ENCODE data around the gene OPTC. TPM values are rescaled to one million over a fixed set of nuclear protein-coding genes. Genes with fewer than 3 reads are reported as not detected.

OPTC gene
- total and polyA plus RNA-seq, 9 of the 15 experiments (the other 6 are each of a cell fraction or from before 2014, with no cell fraction given), result not detected

GRCh38 chr1:203526130-203526529 is 32.2 kb downstream of the OPTC start:
- BruUV-seq (replicated peaks), result no TSS peak
- no peaks in the 10 kb centered on the region for H3K79me2 ChIP-seq (ENCODE audit: control insufficient read depth, insufficient read depth, low read length)
- peaks cover 34 to 77% of the 10 kb centered on the region in 2 experiments for H3K27me3 ChIP-seq (ENCODE audit: control insufficient read depth in 2 of 2, insufficient read depth in 2 of 2, low read length in 2 of 2)
- in situ Hi-C loops (cut with MboI), result loop anchor here (5.0 kb wide), 1 partner anchor 81 kb away; no protein-coding TSS in a partner anchor
- ChIA-PET POLR2A (no interaction called here), CTCF (ENCODE audit: low intra/inter-chr PET ratio) (no interaction called here)
- FAIRE-seq (no peak), DNase-seq (ENCODE audit: extremely low read depth in 1 of 4, low spot score in 3 of 4) (no peak), ATAC-seq (no peak)
- H4K20me1 ChIP-seq (replicated peaks; ENCODE audit: control insufficient read depth, insufficient read depth, low read length), result peaks cover 10% of the 10 kb centered on the region; the same call in 1 of the 2 replicates
- no peak overlapping the region for H2AFZ ChIP-seq (ENCODE audit: low read depth, low read length)
- intact Hi-C loops (cut with micrococcal nuclease), result no loop called here
- no peak for TF ChIP-seq ATF6 (CRISPR knock-in tag; IDR thresholded peaks at IDR 0.05)
- TF ChIP-seq MXI1 (IDR thresholded peaks at IDR 0.05; ENCODE audit: low read depth, low read length), result no peak
- no peak for TF ChIP-seq ZNF133 (CRISPR knock-in tag; IDR thresholded peaks at IDR 0.05)
- TF ChIP-seq RBFOX2 (IDR thresholded peaks at IDR 0.05; ENCODE audit: low read depth, low read length), result no peak
- no peak for TF ChIP-seq GABPB2 (CRISPR knock-in tag; conservative IDR thresholded peaks at IDR 0.05)
- TF ChIP-seq SRSF9 (IDR thresholded peaks at IDR 0.05; ENCODE audit: borderline replicate concordance, low read depth, low read length), result no peak
- no peak for TF ChIP-seq CBFA2T3 (IDR thresholded peaks at IDR 0.05)
- no peak for TF ChIP-seq PRPF4 (IDR thresholded peaks at IDR 0.05; ENCODE audit: insufficient read depth, low read depth, low read length, poor library complexity, severe bottlenecking)
- TF ChIP-seq CTCFL (IDR thresholded peaks at IDR 0.05; ENCODE audit: borderline replicate concordance, insufficient read depth, low read depth, low read length, poor library complexity, severe bottlenecking), result no peak
- no peak for TF ChIP-seq NUFIP1 (IDR thresholded peaks at IDR 0.05; ENCODE audit: partially characterized antibody)
- TF ChIP-seq ATF4 (CRISPR knock-in tag; IDR thresholded peaks at IDR 0.05), result no peak
- no peak for TF ChIP-seq NFE2L1 (tag; IDR thresholded peaks at IDR 0.05; ENCODE audit: borderline replicate concordance, low read depth)
- TF ChIP-seq POLR3G (IDR thresholded peaks at IDR 0.05; ENCODE audit: extremely low read depth, insufficient read length, insufficient replicate concordance), result no peak
- no peak for TF ChIP-seq ZNF282 (CRISPR knock-in tag; IDR thresholded peaks at IDR 0.05)
- H3K9ac ChIP-seq (ENCODE audit: insufficient read depth in 1 of 2, low read depth in 2 of 2, low read length in 2 of 2), result no peak overlapping the region
- no peaks in the 10 kb centered on the region for H3K9me3 ChIP-seq (replicated peaks; ENCODE audit: control insufficient read depth, insufficient read depth, low read depth, low read length)
- WGBS (ENCODE audit: insufficient coverage, low coverage, missing lambda C conversion rate), result under 1% methylated on average over 5 of the region's 5 CpGs
- H3K27ac ChIP-seq (ENCODE audit: extremely low read depth, low read depth, low read length), result no peak overlapping the region
- H3K36me3 ChIP-seq (ENCODE audit: control insufficient read depth, insufficient read depth, low read length), result no peaks in the 10 kb centered on the region
- H3K4me3 ChIP-seq, result no peak overlapping the region
- H3K9me1 ChIP-seq (ENCODE audit: control insufficient read depth, insufficient read depth, low read length), result no peaks in the 10 kb centered on the region
- no peak overlapping the region for H3K4me2 ChIP-seq (ENCODE audit: insufficient read depth, low read length)
- H3K4me1 ChIP-seq (replicated peaks in 1 of 2; ENCODE audit: control insufficient read depth in 2 of 2, insufficient read depth in 2 of 2, low read length in 2 of 2), result no peaks in the 10 kb centered on the region; a peak in 1 of 5 replicates

Data from K562 (cell line).